Measurements from ENCODE around the gene STK39.

DNA sequence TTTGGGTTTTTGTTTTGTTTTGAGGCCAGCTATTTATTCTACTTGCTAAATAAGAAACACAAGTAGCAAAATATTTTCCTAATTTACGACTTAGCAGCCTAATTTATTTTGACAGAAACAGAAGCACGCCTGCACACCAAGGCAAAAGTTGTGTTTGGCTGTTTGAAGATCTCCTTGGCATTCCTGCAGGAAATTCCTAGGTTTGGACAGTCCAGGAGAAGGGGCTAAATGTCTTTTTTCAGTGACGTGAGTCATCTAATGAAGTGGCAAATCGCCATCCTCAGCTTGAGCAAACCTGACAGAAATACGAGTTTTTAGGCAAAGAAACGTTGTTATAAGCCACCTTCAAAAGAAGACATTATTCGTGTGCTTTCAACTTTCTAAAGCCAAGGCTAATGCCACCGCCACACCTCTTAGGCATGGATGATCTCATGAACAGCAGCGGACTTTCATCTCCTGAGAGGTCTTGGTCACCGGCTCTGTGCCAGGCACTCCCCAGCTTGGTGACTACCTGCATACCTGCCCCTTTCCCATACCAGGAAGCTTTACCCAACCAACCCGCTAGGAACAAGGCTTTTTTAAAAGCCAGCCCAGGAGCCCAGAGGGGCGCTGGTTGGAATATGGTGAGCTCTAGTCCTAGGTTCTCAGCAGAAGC lies 30.9 kb downstream of the STK39 start:
- TF ChIP-seq, protein P1, sequence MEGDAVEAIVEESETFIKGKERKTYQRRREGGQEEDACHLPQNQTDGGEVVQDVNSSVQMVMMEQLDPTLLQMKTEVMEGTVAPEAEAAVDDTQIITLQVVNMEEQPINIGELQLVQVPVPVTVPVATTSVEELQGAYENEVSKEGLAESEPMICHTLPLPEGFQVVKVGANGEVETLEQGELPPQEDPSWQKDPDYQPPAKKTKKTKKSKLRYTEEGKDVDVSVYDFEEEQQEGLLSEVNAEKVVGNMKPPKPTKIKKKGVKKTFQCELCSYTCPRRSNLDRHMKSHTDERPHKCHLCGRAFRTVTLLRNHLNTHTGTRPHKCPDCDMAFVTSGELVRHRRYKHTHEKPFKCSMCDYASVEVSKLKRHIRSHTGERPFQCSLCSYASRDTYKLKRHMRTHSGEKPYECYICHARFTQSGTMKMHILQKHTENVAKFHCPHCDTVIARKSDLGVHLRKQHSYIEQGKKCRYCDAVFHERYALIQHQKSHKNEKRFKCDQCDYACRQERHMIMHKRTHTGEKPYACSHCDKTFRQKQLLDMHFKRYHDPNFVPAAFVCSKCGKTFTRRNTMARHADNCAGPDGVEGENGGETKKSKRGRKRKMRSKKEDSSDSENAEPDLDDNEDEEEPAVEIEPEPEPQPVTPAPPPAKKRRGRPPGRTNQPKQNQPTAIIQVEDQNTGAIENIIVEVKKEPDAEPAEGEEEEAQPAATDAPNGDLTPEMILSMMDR (conservative IDR thresholded peaks at IDR 0.05) = no peak
- no peak for TF ChIP-seq ZFX (IDR thresholded peaks at IDR 0.05)

All from C4-2B (cell line).